HG03060 (cell line): ENCODE results near the gene ELAVL1.
A peak's percentile ranks its signal among the peaks of the same experiment; 100 is the strongest.
"Not testable (repeated sequence)": the region's sequence is repeated elsewhere in the genome, so short reads cannot be mapped to it uniquely, and the experiment has no call there.

Experiments used
- ATAC-seq: cut with Tn5 transposase; IDR thresholded peaks from one replicate; pipeline ENCODE4 v1.9.1; 2021; ENCODE audit warnings: low read depth, moderate number of reproducible peaks; ENCODE audit not compliant: unreplicated experiment

Gene ELAVL1

DNA sequence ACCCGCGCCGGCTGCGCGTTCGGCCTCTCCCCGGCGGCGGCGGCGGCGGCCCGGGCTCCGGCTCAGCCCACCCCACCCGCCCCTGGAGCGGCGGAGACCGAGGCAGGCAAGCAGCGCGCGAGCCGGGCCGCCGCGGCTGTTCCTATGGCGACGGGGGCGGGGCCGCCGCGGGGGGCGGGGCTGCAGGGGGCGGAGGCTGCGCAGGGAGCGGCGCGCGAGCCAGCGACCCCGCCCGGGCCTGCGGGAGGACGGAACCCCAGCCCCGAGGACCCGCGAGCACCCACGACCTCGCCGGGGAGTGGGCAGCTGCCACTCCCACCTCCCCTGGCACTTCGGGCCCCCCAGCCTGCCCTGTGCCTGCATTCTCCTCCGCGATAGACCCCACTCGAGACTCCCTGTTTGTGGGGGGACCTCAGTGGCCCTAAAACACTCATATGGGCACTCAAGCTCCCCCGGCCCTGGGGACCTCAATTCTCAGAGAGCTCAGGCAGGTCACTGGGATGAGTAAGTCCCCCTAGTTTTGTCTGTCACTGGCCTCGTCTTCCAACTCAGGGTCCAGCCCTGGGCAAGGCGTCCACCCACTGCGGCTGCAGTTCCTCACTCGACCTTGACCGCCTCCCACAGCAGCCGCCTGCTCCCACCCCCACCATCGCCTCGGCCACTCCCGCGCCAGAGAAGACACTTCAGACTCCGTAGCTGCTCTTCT, 79.3 kb downstream of the ELAVL1 start, which contains the start of gene CTXN1:
Gene CTXN1 (minus strand): TSS at position 115 of the 706 bp plus-strand sequence. CDS start 597 bp downstream, outside the sequence.
- no peak for ATAC-seq

GRCh38 chr19:7925171-7925851, 80.1 kb downstream of the ELAVL1 start:
- ATAC-seq: no peak

DNA sequence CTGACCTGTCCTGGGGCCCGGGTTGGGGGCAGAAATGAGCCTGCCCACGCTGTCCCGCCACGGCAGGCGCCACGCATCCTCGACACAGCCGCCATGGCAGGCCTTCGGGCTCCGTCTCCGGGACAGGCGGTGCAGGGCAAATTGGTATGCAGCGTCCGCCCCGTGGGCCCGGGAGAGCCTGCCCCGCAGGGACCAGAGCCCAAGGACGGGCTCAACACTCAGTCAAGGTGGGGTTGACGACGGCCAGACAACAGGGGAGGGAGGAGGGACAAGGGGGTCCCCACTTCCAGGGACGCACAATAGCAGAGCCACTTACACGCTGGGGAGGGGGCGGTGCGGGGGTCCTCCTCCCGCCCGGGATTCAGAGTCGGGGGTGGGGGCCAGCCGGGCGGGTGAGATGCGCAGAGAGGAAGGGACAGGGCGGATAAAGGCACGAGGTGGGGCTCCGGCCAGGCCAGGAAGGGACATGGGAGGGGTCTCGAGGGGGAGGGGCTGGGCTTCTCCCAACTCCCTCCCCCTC, 80.7 kb downstream of the ELAVL1 start:
- no peak for ATAC-seq

DNA sequence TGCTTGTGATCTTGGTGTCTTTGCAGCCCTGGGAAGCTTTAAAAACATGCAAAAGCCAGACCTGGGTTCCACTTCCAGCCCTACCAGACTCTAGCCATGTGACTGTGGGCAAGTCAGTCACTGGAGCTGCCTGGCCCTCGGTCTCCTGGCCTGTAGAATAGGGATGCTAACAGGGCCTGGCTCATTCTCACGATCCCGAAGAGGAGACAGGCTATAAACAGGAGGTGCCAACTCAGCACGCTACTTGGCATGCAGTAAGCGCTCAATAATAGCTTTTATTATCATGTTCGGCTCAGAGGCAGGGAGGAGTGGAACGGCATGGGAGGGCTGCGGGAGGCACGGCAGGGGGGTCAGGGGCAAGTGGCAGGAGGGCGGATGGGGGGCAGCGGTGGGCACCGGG, 81.2 kb downstream of the ELAVL1 start:
- no peak for ATAC-seq

- no peak for ATAC-seq
Observed at GRCh38 chr19:7923295-7924191, 81.9 kb downstream of the ELAVL1 start.

DNA sequence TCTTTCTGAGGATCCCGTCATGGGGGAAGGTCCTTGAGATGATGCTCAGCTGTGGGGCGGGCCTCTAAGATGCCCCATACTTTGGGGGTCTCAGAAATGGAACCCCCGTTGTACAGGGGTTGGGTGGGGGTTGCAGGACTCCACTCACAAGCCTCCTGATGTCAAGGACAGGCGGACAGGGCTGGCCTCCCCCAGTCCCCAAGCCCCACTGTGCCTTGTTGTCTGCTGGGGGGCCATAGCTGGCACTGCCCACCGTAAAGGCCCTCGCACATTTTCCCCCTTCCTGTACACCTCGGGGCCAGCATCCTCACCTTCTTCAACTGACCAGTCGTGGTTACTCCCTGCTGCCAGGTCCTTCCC, 82.6 kb downstream of the ELAVL1 start:
- no peak for ATAC-seq

GRCh38 chr19:7921967-7922835, 83.2 kb downstream of the ELAVL1 start:
- no peak for ATAC-seq

GRCh38 chr19:7921302-7921966, 84.0 kb downstream of the ELAVL1 start:
- no peak for ATAC-seq

DNA sequence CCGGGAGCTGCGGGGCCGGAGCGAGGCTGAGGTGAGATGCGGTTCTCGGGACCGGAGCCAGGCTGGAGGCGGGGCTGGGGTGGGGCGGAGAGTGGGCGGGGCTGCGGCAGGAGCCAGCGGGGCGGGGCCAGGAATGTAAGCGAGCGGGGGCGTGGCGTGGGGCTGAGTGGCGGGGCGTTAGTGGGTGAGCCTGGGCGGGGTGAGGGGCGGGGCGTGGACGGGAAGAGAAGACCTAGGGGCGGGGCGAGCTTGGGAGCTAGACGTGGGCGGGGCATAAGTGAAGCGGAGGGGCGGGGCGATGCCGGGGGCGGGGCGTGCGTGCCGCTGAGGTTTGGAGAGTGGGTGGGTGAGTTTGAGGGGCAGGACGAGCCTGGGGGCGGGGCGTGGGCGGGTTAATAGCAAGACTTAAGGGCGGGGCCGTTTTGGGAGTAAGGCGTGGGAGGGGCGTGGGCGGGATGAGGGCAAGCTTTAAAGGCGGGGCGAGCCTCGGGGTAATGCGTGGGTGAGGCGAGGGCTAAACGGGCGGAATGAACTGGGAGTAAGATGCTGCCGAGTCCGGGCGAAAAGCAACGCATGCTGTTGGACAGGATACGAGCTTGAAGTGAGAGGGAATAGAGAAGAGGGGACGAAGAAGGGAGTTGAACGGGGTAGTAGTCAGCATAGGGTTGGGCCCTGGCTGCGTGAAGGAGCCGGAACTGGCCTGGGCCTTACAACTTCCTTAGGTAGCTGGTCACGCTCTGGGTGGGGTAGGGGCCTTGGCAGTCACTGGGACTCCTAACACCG, 84.7 kb downstream of the ELAVL1 start:
- peak; percentile 24 for ATAC-seq

GRCh38 chr19:7919610-7920518, 85.6 kb downstream of the ELAVL1 start, which contains the start of gene SNAPC2:
Gene SNAPC2 (plus strand): TSS chr19:7920338. CDS start chr19:7920367, 29 bp downstream.
- peak; percentile 46 for ATAC-seq

DNA sequence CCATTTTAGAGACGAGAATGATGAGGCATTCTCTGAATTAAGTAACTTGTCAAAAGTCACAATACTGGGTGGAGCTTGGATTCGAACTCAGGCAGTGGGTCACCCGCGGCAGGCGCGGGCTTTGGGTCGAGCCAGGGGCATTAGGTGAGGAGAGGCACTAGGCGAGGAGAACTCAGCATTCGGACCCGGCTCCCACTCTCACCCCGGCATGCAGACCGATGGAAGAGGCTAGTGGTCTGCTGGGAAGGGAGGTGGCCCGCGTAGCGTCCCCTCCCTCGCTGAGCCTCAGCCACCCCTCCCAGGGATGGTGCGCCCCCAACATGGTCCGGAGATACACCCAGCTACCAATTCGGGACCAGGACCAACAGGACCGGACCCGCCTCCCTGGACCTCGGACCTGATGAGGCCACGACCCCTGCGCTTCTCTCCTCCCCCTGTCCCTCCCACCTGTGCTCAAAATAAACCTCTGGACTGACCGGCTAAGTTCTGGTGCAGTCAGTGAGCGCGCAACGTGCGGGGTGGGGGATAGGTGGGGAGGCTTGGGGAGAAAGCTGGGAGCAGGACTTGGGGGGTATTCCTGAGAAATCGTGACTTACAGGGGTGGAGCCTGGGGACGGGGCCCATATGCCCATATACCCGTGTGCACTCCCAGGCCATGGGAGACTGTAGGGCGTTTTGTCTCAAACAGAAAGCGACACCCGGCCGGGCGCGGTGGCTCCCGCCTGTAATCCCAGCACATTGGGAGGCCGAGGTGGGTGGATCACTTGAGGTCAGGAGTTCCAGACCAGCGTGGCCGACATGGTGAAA, 86.6 kb downstream of the ELAVL1 start:
- no peak for ATAC-seq

DNA sequence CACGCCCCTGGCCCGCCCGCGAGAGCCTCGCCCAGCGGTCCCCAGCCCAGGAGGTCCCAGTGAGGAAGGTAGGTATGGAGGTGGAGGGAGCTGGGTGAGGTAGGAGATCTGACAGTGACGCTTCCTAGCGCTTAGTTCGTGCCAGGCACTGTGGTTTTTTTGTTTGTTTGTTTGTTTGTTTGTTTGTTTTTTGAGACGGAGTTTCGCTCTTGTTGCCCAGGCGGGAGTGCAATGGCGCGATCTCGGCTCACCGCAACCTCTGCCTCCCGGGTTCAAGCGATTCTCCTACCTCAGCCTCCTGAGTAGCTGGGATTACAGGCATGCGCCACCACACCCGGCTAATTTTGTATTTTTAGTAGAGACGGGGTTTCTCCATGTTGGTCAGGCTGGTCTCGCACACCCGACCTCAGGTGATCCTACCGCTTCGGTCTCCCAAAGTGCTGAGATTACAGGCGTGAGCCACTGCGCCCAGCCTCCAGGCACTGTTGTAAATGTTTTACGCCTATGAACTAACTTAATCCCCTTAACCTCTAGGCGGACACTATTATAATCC, 87.3 kb downstream of the ELAVL1 start:
- not testable (repeated sequence) for ATAC-seq

- ATAC-seq: no peak
Observed at GRCh38 chr19:7917267-7918061, 88.0 kb downstream of the ELAVL1 start.

GRCh38 chr19:7916955-7917266, 88.5 kb downstream of the ELAVL1 start:
- ATAC-seq: no peak

- no peak for ATAC-seq
Observed at GRCh38 chr19:7916103-7916954, 89.1 kb downstream of the ELAVL1 start.
